ENCODE data around the gene DGCR2.

DNA sequence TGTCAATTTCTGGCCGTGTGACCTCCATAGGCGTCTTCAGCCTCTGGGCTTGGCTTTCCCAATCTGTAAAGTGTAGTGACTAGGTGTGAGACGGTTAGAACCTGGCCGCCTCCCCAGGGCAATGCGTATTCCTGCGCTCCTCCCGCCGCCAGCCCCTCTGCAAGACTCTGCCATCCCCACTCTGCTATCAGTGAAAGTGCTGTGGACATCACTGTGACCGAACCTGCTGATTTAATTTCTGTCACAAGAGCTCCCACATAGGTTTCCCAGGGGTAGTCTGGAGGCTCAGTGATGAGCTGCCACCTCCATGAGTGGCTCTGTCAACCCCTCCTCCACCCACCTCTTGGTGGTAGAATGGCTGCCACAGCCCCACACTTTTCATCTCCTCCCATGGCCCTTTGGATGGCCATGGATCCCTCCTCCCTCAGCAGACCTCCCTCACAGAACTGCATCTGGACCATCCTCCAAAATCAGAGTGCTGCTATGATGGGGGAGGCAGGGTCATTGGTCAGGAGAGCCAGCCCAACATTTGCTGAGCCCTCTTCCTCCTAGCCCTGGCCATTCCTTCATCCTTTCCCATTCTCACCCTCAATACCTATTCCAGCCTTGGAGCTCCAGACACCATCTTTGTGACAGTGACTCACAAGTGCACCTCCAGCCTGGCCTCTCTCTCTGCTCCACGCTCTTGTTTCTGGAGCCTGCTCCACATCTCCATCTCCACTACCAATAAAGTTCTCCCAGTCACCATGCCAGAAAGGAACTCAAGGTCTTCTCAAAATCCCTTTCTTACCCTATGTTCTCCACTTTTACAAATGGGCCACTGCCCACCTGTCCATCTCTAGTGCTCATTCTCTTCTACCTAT is 29.3 kb upstream of the DGCR2 start:
- TF ChIP-seq EGR1 (IDR thresholded peaks at IDR 0.05; ENCODE audit: low read depth): no peak
- TF ChIP-seq, protein P1, sequence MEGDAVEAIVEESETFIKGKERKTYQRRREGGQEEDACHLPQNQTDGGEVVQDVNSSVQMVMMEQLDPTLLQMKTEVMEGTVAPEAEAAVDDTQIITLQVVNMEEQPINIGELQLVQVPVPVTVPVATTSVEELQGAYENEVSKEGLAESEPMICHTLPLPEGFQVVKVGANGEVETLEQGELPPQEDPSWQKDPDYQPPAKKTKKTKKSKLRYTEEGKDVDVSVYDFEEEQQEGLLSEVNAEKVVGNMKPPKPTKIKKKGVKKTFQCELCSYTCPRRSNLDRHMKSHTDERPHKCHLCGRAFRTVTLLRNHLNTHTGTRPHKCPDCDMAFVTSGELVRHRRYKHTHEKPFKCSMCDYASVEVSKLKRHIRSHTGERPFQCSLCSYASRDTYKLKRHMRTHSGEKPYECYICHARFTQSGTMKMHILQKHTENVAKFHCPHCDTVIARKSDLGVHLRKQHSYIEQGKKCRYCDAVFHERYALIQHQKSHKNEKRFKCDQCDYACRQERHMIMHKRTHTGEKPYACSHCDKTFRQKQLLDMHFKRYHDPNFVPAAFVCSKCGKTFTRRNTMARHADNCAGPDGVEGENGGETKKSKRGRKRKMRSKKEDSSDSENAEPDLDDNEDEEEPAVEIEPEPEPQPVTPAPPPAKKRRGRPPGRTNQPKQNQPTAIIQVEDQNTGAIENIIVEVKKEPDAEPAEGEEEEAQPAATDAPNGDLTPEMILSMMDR (IDR thresholded peaks at IDR 0.05 in 2 of 3, conservative IDR thresholded peaks at IDR 0.05 in 1 of 3; ENCODE audit: borderline replicate concordance in 1 of 3, insufficient read depth in 1 of 3, low read depth in 2 of 3, low read length in 2 of 3): no peak
- TF ChIP-seq JUND (IDR thresholded peaks at IDR 0.05): no peak
- no peak for TF ChIP-seq YY1 (IDR thresholded peaks at IDR 0.05; ENCODE audit: extremely low read depth, insufficient replicate concordance, low read depth, low read length)
- no peak for TF ChIP-seq EZH2 (IDR thresholded peaks at IDR 0.05)
- TF ChIP-seq SP1 (IDR thresholded peaks at IDR 0.05; ENCODE audit: low read depth): no peak
